Islet precursor cell (in vitro differentiated cells): ENCODE data around the gene SSTR3.
"Not testable (repeated sequence)": the region's sequence is repeated elsewhere in the genome, so short reads cannot be mapped to it uniquely, and the experiment has no call there.

Source experiments
- DNase-seq: peaks from one replicate; pipeline ENCODE4 v3.0.0-alpha.2; 2018

Gene SSTR3

GRCh38 chr22:37209140-37209845, 3.0 kb downstream of the SSTR3 start:
- no peak for DNase-seq

GRCh38 chr22:37208401-37209139, 3.7 kb downstream of the SSTR3 start:
- DNase-seq, result no peak

- DNase-seq, result no peak
These were observed 4.3 kb downstream of the SSTR3 start for GRCh38 chr22:37207981-37208380.

GRCh38 chr22:37206841-37207821, 5.1 kb downstream of the SSTR3 start:
- no peak for DNase-seq

GRCh38 chr22:37206118-37206840, 6.0 kb downstream of the SSTR3 start:
- no peak for DNase-seq

GRCh38 chr22:37205046-37205445, 7.2 kb downstream of the SSTR3 start:
- no peak for DNase-seq

GRCh38 chr22:37204045-37204655, 8.1 kb downstream of the SSTR3 start:
- no peak for DNase-seq

GRCh38 chr22:37203354-37204044, 8.8 kb downstream of the SSTR3 start:
- no peak for DNase-seq

GRCh38 chr22:37202716-37203115, 9.6 kb downstream of the SSTR3 start:
- no peak for DNase-seq

GRCh38 chr22:37202001-37202555, 10.2 kb downstream of the SSTR3 start:
- DNase-seq, result no peak

GRCh38 chr22:37201443-37201820, 10.8 kb downstream of the SSTR3 start:
- DNase-seq, result not testable (repeated sequence)

- DNase-seq, result no peak
These were observed 12.5 kb downstream of the SSTR3 start for GRCh38 chr22:37199760-37200108.

- peak; percentile 99 for DNase-seq
These were observed 13.0 kb downstream of the SSTR3 start for GRCh38 chr22:37199103-37199759.

- peak; percentile 91 for DNase-seq
These were observed 13.8 kb downstream of the SSTR3 start for GRCh38 chr22:37198258-37199102.

- peak; percentile 98 for DNase-seq
These were observed 14.6 kb downstream of the SSTR3 start for GRCh38 chr22:37197451-37198257.

GRCh38 chr22:37196539-37197450, 15.5 kb downstream of the SSTR3 start:
- peak; percentile 78 for DNase-seq

- peak; percentile 81 for DNase-seq
These were observed 16.4 kb downstream of the SSTR3 start for GRCh38 chr22:37195921-37196320.

- no peak for DNase-seq
These were observed 17.5 kb downstream of the SSTR3 start for GRCh38 chr22:37194750-37195149.
